Activated CD8-positive, alpha-beta T cell treated with anti-CD3 and anti-CD28 coated beads, Interleukin-2, amount 10 ng/mL, durations not matched to agents 7 days and 5 days (primary cell): ENCODE measurements around the gene TSC22D4. TPM values are rescaled to one million over a fixed set of nuclear protein-coding genes. Genes with fewer than 3 reads are reported as not detected.

Source experiments
- ATAC-seq: fragments of 150-1000 bp; cut with Tn5 transposase; one replicate; pipeline ENCODE4 v1.10.0; 2021; ENCODE audit warnings: moderate library complexity
- CTCF ChIA-PET: fragments of 350-600 bp; sonication (Branson Sonifier 250); formaldehyde crosslinking; loops from one replicate; lab custom pipeline; 2021; ENCODE audit warnings: antibody characterized with exemption; lab: Charles Lee
- POLR2A ChIA-PET: fragments of 350-600 bp; sonication (Branson Sonifier 250); formaldehyde crosslinking; loops from one replicate; lab custom pipeline; 2021; ENCODE audit warnings: antibody characterized with exemption; lab: Charles Lee
- DNase-seq: peaks from one replicate; pipeline ENCODE4 v3.0.0-alpha.2; 2020
- H3K27ac Mint-ChIP-seq: one replicate; pipeline ENCODE4 v1.8.0; 2021; ENCODE audit warnings: mild to moderate bottlenecking, mixed read lengths
- H3K27me3 Mint-ChIP-seq: one replicate; pipeline ENCODE4 v1.8.0; 2021; ENCODE audit warnings: low read depth, mixed read lengths
- H3K36me3 Mint-ChIP-seq: one replicate; pipeline ENCODE4 v1.8.0; 2021; ENCODE audit warnings: low read depth, mixed read lengths
- H3K4me1 Mint-ChIP-seq: one replicate; pipeline ENCODE4 v1.8.0; 2021; ENCODE audit warnings: low read depth, mixed read lengths
- H3K4me3 Mint-ChIP-seq: one replicate; pipeline ENCODE4 v1.8.0; 2021; ENCODE audit warnings: mild to moderate bottlenecking, mixed read lengths
- H3K9me3 Mint-ChIP-seq: one replicate; pipeline ENCODE4 v1.8.0; 2022; ENCODE audit warnings: mixed read lengths; ENCODE audit not compliant: insufficient read depth
- total RNA-seq, 2 experiments: library from RNA; stranded (reverse); gene quantifications; one replicate each; pipeline ENCODE4 v1.2.3, GENCODE V29; 2021

TSC22D4 gene
- total RNA-seq, 2 experiments from 2014 or later: 129 to 132 TPM

- no peak overlapping the region for H3K4me3 Mint-ChIP-seq
- H3K27ac Mint-ChIP-seq: no peak overlapping the region
- H3K27me3 Mint-ChIP-seq: peaks cover 6% of the 10 kb centered on the region
- H3K4me1 Mint-ChIP-seq: peaks cover 7% of the 10 kb centered on the region
- ChIA-PET POLR2A (no interaction called here), CTCF (interaction anchor here (0.7 to 4.1 kb wide), 2 partner anchors 9 to 16 kb away, joined by 4 to 34 read pairs; no protein-coding TSS in a partner anchor)
- no peak for ATAC-seq
- H3K9me3 Mint-ChIP-seq: peaks cover 3% of the 10 kb centered on the region
- no peak for DNase-seq
- peaks cover 3% of the 10 kb centered on the region for H3K36me3 Mint-ChIP-seq
Observed at GRCh38 chr7:100423315-100423714, 55.7 kb downstream of the TSC22D4 start.

- Mint-ChIP-seq H3K27me3 (peaks cover 3% of the 10 kb centered on the region), H3K4me1 (no peaks in the 10 kb centered on the region), H3K9me3 (no peaks in the 10 kb centered on the region), H3K27ac (no peak overlapping the region), H3K36me3 (no peaks in the 10 kb centered on the region), H3K4me3 (no peak overlapping the region)
- DNase-seq (no peak), ATAC-seq (no peak)
- ChIA-PET POLR2A (interaction anchor here (1.3 kb wide), 1 partner anchor 9 kb away, joined by 6 read pairs; the partner anchor contains the start of gene ZCWPW1), CTCF (interaction anchor here (0.6 to 4.1 kb wide), 3 partner anchors 9 to 506 kb away, joined by 3 to 34 read pairs (median 3); partner anchors contain the start of gene ZCWPW1)
Observed at GRCh38 chr7:100419660-100420226, 59.3 kb downstream of the TSC22D4 start.

DNA sequence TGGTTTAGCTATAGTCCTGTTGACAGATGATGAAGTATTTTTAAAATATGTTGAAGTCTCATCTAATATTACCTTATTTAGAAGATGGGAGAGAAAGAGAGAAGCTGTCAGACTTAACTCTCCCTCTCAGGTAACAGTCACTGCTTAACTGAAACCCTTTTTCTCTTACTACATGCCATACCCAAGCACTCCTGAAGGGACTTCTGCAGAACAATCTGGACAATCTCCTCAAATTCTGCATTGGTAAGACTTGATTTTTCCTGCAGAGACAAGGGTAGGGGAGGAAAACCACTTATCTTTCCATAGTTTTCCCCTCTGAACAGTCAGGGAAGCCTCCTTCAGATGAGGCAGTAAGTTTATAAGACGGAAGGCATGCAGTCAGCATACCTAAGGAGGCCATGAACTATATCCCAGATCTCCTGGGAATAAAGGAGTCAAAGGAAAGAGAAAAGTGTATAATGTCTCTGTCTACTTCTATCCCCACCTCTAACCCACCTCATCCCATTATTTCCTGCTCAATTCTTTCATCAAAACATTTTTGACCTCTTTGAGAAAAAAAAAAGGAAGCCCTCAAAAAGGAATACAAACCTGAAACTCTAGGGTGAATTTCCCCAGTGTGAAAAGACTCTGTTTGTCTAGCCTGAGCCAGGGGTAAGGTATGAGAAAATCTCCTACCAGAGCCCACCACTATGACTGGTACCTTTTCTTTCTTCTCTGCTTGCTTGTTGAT is 59.9 kb downstream of the TSC22D4 start:
- DNase-seq (no peak), ATAC-seq (no peak)
- Mint-ChIP-seq H3K27me3 (peaks cover 3% of the 10 kb centered on the region), H3K9me3 (no peaks in the 10 kb centered on the region), H3K27ac (no peak overlapping the region), H3K36me3 (no peaks in the 10 kb centered on the region), H3K4me3 (no peak overlapping the region), H3K4me1 (peaks cover 1% of the 10 kb centered on the region)
- POLR2A ChIA-PET: no interaction called here
- CTCF ChIA-PET: interaction anchor here (4.1 kb wide), 1 partner anchor 12 kb away, joined by 34 read pairs; no protein-coding TSS in a partner anchor

Other genes with a start within 250 kb of the TSC22D4 start
- gene SPDYE3, start 171.5 kb downstream of the TSC22D4 start, total RNA-seq: not detected
- 10 to 100 TPM; 75.7 to 77.2 TPM for gene PILRB, start 121.1 kb downstream of the TSC22D4 start, total RNA-seq
- gene PILRA, start 105.7 kb downstream of the TSC22D4 start, total RNA-seq: 10 to 100 TPM in 1 of 2 experiments, 1 to 10 TPM in 1; 8.1 to 11.5 TPM
- 1 to 10 TPM; 2.6 to 2.8 TPM for gene ZCWPW1, start 50.5 kb downstream of the TSC22D4 start, total RNA-seq
- gene MEPCE, start 49.4 kb downstream of the TSC22D4 start, total RNA-seq: 10 to 100 TPM; 40.4 to 45.4 TPM
- gene PPP1R35, start 42.7 kb downstream of the TSC22D4 start, total RNA-seq: 10 to 100 TPM; 84.0 to 90.1 TPM
- 1 to 10 TPM; 2.7 to 3.6 TPM for gene SPACDR, start 15.0 kb downstream of the TSC22D4 start, total RNA-seq
- under 1 TPM in 1 of 2 experiments, not detected in 1; 0.23 TPM for gene NYAP1, start 4.7 kb upstream of the TSC22D4 start, total RNA-seq
- 10 to 100 TPM; 43.0 to 46.0 TPM for gene AGFG2, start 60.0 kb upstream of the TSC22D4 start, total RNA-seq
- gene SAP25, start 94.7 kb upstream of the TSC22D4 start, total RNA-seq: 10 to 100 TPM; 29.8 to 30.0 TPM
- gene LRCH4, start 106.9 kb upstream of the TSC22D4 start, total RNA-seq: 100 to 1,000 TPM; 191 to 193 TPM
- gene FBXO24, start 107.1 kb upstream of the TSC22D4 start, total RNA-seq: under 1 TPM; 0.37 to 0.45 TPM
- gene PCOLCE, start 123.1 kb upstream of the TSC22D4 start, total RNA-seq: 10 to 100 TPM; 17.0 to 17.6 TPM
- 10 to 100 TPM; 42.1 to 43.5 TPM for gene MOSPD3, start 133.3 kb upstream of the TSC22D4 start, total RNA-seq
- gene TFR2, start 162.3 kb upstream of the TSC22D4 start, total RNA-seq: 10 to 100 TPM; 13.1 to 14.5 TPM
- not detected for gene ACTL6B, start 177.2 kb upstream of the TSC22D4 start, total RNA-seq
- gene GNB2, start 194.5 kb upstream of the TSC22D4 start, total RNA-seq: 100 to 1,000 TPM; 274 to 286 TPM
- 10 to 100 TPM; 42.1 to 43.0 TPM for gene GIGYF1, start 215.0 kb upstream of the TSC22D4 start, total RNA-seq
- 10 to 100 TPM; 43.6 to 48.3 TPM for gene POP7, start 226.9 kb upstream of the TSC22D4 start, total RNA-seq
- not detected for gene EPO, start 241.3 kb upstream of the TSC22D4 start, total RNA-seq